GM12878 (cell line): ENCODE results near the gene USE1. TPM values are rescaled to one million over a fixed set of nuclear protein-coding genes. Genes with fewer than 3 reads are reported as not detected.

Source experiments
- ATAC-seq: fragments of 200-7000 bp; cut with Tn5 transposase; 3 replicates; pipeline ENCODE4 v1.9.1; 2020; ENCODE audit warnings: mild to moderate bottlenecking, moderate library complexity
- BruUV-seq: library from RNA; stranded (reverse); fragments of 400-500 nt; replicated peaks from 2 replicates; lab custom pipeline; 2021; lab: Mats Ljungman, UMichigan
- CTCF ChIA-PET: fragments of 300-600 bp; sonication (Branson Sonifier 250); formaldehyde crosslinking; extraction: SDS; loops from one replicate; lab custom pipeline; 2021; ENCODE audit warnings: inconsistent platforms; lab: Yijun Ruan, JAX
- POLR2A ChIA-PET: fragments of 350-600 bp; formaldehyde crosslinking; extraction: SDS; loops from one replicate; lab custom pipeline; 2021; ENCODE audit warnings: inconsistent platforms; lab: Charles Lee
- RAD21 ChIA-PET: fragments of 300-600 bp; sonication (Branson Sonifier 250); formaldehyde crosslinking; loops from one replicate; lab custom pipeline; 2023; ENCODE audit warnings: antibody characterized with exemption; ENCODE audit not compliant: unreplicated experiment; lab: Charles Lee
- SMC1A ChIA-PET: fragments of 300-600 bp; sonication (Branson Sonifier 250); formaldehyde crosslinking; loops from one replicate; lab custom pipeline; 2023; ENCODE audit not compliant: unreplicated experiment, uncharacterized antibody; lab: Charles Lee
- DNase-seq: peaks from one replicate; pipeline ENCODE4 v3.0.0-alpha.2; 2011; ENCODE audit warnings: low read depth, low spot score
- FAIRE-seq: peaks from 3 replicates; lab custom pipeline; 2011; peaks lifted over from hg19 to GRCh38; lab: Jason Lieb, UNC
- H2AFZ ChIP-seq: 2 replicates; pipeline ENCODE4 v1.6.0; 2011; ENCODE audit warnings: low read depth, low read length, control low read depth; ENCODE audit not compliant: control insufficient read depth
- H3K27ac ChIP-seq: 2 replicates; pipeline ENCODE4 v1.5.1; 2011; ENCODE audit warnings: control low read depth; ENCODE audit not compliant: control insufficient read depth, insufficient read depth
- H3K27me3 ChIP-seq, 2 experiments: replicated peaks in 1 of 2; 2 replicates each; pipeline versions ENCODE4 v1.6.0 to v1.6.1; 2011; ENCODE audit warnings: low read length in 1 of 2; ENCODE audit not compliant: control insufficient read depth in 2 of 2, insufficient read depth in 2 of 2
- H3K36me3 ChIP-seq, 2 experiments: 2 replicates each; pipeline ENCODE4 v1.5.1; 2011; ENCODE audit warnings: low read length in 1 of 2; ENCODE audit not compliant: control insufficient read depth in 2 of 2, insufficient read depth in 2 of 2
- H3K4me1 ChIP-seq: 2 replicates; pipeline ENCODE4 v1.6.1; 2011; ENCODE audit warnings: mild to moderate bottlenecking, low read length, moderate library complexity, mixed read lengths; ENCODE audit not compliant: control insufficient read depth, insufficient read depth
- H3K4me2 ChIP-seq: 2 replicates; pipeline ENCODE4 v1.6.0; 2011; ENCODE audit warnings: control low read depth; ENCODE audit not compliant: control insufficient read depth, insufficient read depth
- H3K4me3 ChIP-seq: fragments of 200-600 bp; sonication (generic); 2 replicates; pipeline ENCODE4 v1.5.1; 2016
- H3K79me2 ChIP-seq: 2 replicates; pipeline ENCODE4 v1.6.0; 2011; ENCODE audit warnings: low read length; ENCODE audit not compliant: control insufficient read depth, insufficient read depth
- H3K9ac ChIP-seq: 2 replicates; pipeline ENCODE4 v1.8.0; 2011; ENCODE audit warnings: low read length, control low read depth, mixed read lengths; ENCODE audit not compliant: control insufficient read depth, insufficient read depth
- H3K9me3 ChIP-seq: replicated peaks from 3 replicates; pipeline ENCODE4 v1.5.1; 2011; ENCODE audit warnings: mild to moderate bottlenecking, low read length; ENCODE audit not compliant: control insufficient read depth, insufficient read depth
- H4K20me1 ChIP-seq: 2 replicates; pipeline ENCODE4 v1.6.0; 2011; ENCODE audit not compliant: control insufficient read depth, insufficient read depth
- BMI1 ChIP-seq: fragments of 450-650 bp; IDR thresholded peaks from 2 replicates; pipeline ENCODE4 v1.6.1; 2016; ENCODE audit warnings: mild to moderate bottlenecking, moderate library complexity, borderline replicate concordance
- JUNB ChIP-seq: IDR thresholded peaks from 2 replicates; pipeline ENCODE4 v1.6.1; 2016; ENCODE audit warnings: antibody characterized with exemption, mild to moderate bottlenecking
- MEF2A ChIP-seq: IDR thresholded peaks from 2 replicates; pipeline ENCODE4 v1.6.1; 2011; ENCODE audit warnings: low read depth, mild to moderate bottlenecking, low read length, moderate library complexity; ENCODE audit not compliant: insufficient read depth
- NKRF ChIP-seq: fragments of 450-650 bp; conservative IDR thresholded peaks from 2 replicates; pipeline ENCODE4 v1.6.1; 2017; ENCODE audit warnings: mild to moderate bottlenecking, moderate library complexity
- POLR2A ChIP-seq: IDR thresholded peaks from 2 replicates; pipeline ENCODE4 v1.6.1; 2011; ENCODE audit warnings: low read depth, mild to moderate bottlenecking, low read length
- RBBP5 ChIP-seq: fragments of 200-600 bp; sonication (generic); conservative IDR thresholded peaks from 2 replicates; pipeline ENCODE4 v1.6.1; 2016
- ZNF207 ChIP-seq: fragments of 450-650 bp; IDR thresholded peaks from 2 replicates; pipeline ENCODE4 v1.6.1; 2014; ENCODE audit warnings: antibody characterized with exemption, mild to moderate bottlenecking, borderline replicate concordance
- ZNF274 ChIP-seq: IDR thresholded peaks from one replicate; pipeline ENCODE4 v1.8.0; 2011; ENCODE audit not compliant: insufficient read length, insufficient read depth
- WGBS: methylation state at CpG from one replicate; pipeline ENCODE4 v1.1.6; 2016; ENCODE audit warnings: low lambda C conversion rate; ENCODE audit not compliant: insufficient replicate concordance, insufficient coverage; ENCODE audit errors: missing lambda C conversion rate; 5-methylcytosine and 5-hydroxymethylcytosine counted together
- in situ Hi-C: fragments of 300-500 bp; cut with MboI; formaldehyde crosslinking; loops from 9 replicates; pipeline ENCODE4 v1.14.3; 2018; ENCODE audit warnings: mixed read lengths
- intact Hi-C: fragments of 100-400 bp; cut with micrococcal nuclease; formaldehyde crosslinking; loops from one replicate; pipeline ENCODE4 v1.14.2; 2022; ENCODE audit not compliant: unreplicated experiment
- polyA plus RNA-seq, 11 experiments: library from polyadenylated mRNA; depleted of rRNA in 4 of 11; unstranded in 6 of 11; stranded (reverse) in 5 of 11; fragments of >200 nt; fragmentation: Nextera tagmentation in 4 of 11; fragmentation: Illumina TruSeq in 1 of 11; extraction: Ambion mirVana in 4 of 11; extraction: Trizol in 1 of 11; gene quantifications; 1 replicate in 1 of 11; 2 replicates in 10 of 11; pipeline versions ENCODE4 v1.2.1 to v1.2.3, GENCODE V29; 2011 to 2016; ENCODE audit warnings: inconsistent platforms in 2 of 11, missing spikeins in 2 of 11, low read depth in 1 of 11
- total RNA-seq, 4 experiments: library from RNA; depleted of rRNA in 3 of 4; stranded (reverse); fragments of >200 nt in 3 of 4; fragmentation: Illumina TruSeq in 1 of 4; extraction: Trizol in 1 of 4; gene quantifications; 2 replicates each; pipeline versions ENCODE4 v1.2.1 to v1.2.3, GENCODE V29; 2013 to 2021
- TF ChIP-seq, protein P1 (sequence below): fragments of 450-650 bp; IDR thresholded peaks from 2 replicates; pipeline ENCODE4 v1.6.1; 2014; ENCODE audit warnings: mild to moderate bottlenecking
- TF ChIP-seq, protein P2 (sequence below): fragments of 450-650 bp; IDR thresholded peaks from 2 replicates; pipeline ENCODE4 v1.6.1; 2016; ENCODE audit warnings: mild to moderate bottlenecking
- TF ChIP-seq, protein P3 (sequence below): IDR thresholded peaks from 2 replicates; pipeline ENCODE4 v1.6.1; 2011; ENCODE audit warnings: mild to moderate bottlenecking, low read depth, low read length, moderate library complexity; ENCODE audit not compliant: insufficient replicate concordance
- TF ChIP-seq, protein P4 (sequence below): IDR thresholded peaks from 2 replicates; pipeline ENCODE4 v1.6.1; 2011; ENCODE audit warnings: low read depth, mild to moderate bottlenecking, low read length, moderate library complexity, borderline replicate concordance; ENCODE audit errors: extremely low read depth

USE1 gene
- total and polyA plus RNA-seq, 10 of the 15 experiments (the other 5 are each of a cell fraction or from before 2014, with no cell fraction given), result 9.7 to 24.0 (median 16.1) TPM

DNA sequence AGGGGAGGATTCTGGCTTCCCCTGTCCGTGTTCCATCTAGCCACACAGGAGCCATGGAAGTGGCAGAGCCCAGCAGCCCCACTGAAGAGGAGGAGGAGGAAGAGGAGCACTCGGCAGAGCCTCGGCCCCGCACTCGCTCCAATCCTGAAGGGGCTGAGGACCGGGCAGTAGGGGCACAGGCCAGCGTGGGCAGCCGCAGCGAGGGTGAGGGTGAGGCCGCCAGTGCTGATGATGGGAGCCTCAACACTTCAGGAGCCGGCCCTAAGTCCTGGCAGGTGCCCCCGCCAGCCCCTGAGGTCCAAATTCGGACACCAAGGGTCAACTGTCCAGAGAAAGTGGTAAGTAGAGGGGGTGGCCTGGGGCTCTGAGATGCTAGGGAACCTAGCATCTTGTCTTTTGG lies 53.6 kb downstream of the USE1 start:
- Histone ChIP-seq H3K36me3 (peaks cover 4 to 7% of the 10 kb centered on the region in 2 experiments; a peak in 3 of 4 replicates), H3K27ac (no peak overlapping the region), H3K9ac (no peak overlapping the region), H3K27me3 (no peaks in the 10 kb centered on the region), H3K9me3 (no peaks in the 10 kb centered on the region), H3K4me3 (0 out of 2 replicates have a peak overlapping the region, but pooled peaks have one; percentile 16), H2AFZ (no peak overlapping the region), H3K4me2 (peak overlapping the region; percentile 73; the same call in 1 of the 2 replicates), H3K79me2 (peaks cover 13% of the 10 kb centered on the region), H4K20me1 (no peaks in the 10 kb centered on the region), H3K4me1 (peaks cover 11% of the 10 kb centered on the region)
- FAIRE-seq (no peak), ATAC-seq (no peak), DNase-seq (no peak)
- WGBS, result 89% methylated on average over 13 of the region's 13 CpGs
- RAD21 ChIA-PET, result no interaction called here
- intact Hi-C loops, result loop anchor here (10.0 kb wide), 1 partner anchor 494 kb away; no protein-coding TSS in a partner anchor
- in situ Hi-C loops, result no loop called here
- CTCF ChIA-PET, result interaction anchor here (1.1 kb wide), 1 partner anchor 13 kb away, joined by 4 read pairs; no protein-coding TSS in a partner anchor
- no TSS peak for BruUV-seq
- POLR2A ChIA-PET, result interaction anchor here (0.7 kb wide), 3 partner anchors 52 to 1598 kb away, joined by 3 to 5 read pairs (median 5); no protein-coding TSS in a partner anchor
- SMC1A ChIA-PET, result no interaction called here
- TF ChIP-seq ZNF207 (no peak), NKRF (no peak), MEF2A (no peak), POLR2A (no peak), JUNB (no peak), ZNF274 (no peak), RBBP5 (no peak), BMI1 (no peak)
- TF ChIP-seq, protein P1, sequence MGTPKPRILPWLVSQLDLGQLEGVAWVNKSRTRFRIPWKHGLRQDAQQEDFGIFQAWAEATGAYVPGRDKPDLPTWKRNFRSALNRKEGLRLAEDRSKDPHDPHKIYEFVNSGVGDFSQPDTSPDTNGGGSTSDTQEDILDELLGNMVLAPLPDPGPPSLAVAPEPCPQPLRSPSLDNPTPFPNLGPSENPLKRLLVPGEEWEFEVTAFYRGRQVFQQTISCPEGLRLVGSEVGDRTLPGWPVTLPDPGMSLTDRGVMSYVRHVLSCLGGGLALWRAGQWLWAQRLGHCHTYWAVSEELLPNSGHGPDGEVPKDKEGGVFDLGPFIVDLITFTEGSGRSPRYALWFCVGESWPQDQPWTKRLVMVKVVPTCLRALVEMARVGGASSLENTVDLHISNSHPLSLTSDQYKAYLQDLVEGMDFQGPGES, result no peak
- TF ChIP-seq, protein P2, sequence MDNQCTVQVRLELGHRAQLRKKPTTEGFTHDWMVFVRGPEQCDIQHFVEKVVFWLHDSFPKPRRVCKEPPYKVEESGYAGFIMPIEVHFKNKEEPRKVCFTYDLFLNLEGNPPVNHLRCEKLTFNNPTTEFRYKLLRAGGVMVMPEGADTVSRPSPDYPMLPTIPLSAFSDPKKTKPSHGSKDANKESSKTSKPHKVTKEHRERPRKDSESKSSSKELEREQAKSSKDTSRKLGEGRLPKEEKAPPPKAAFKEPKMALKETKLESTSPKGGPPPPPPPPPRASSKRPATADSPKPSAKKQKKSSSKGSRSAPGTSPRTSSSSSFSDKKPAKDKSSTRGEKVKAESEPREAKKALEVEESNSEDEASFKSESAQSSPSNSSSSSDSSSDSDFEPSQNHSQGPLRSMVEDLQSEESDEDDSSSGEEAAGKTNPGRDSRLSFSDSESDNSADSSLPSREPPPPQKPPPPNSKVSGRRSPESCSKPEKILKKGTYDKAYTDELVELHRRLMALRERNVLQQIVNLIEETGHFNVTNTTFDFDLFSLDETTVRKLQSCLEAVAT, result no peak
- TF ChIP-seq, protein P3, sequence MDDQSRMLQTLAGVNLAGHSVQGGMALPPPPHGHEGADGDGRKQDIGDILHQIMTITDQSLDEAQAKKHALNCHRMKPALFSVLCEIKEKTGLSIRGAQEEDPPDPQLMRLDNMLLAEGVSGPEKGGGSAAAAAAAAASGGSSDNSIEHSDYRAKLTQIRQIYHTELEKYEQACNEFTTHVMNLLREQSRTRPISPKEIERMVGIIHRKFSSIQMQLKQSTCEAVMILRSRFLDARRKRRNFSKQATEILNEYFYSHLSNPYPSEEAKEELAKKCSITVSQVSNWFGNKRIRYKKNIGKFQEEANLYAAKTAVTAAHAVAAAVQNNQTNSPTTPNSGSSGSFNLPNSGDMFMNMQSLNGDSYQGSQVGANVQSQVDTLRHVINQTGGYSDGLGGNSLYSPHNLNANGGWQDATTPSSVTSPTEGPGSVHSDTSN, result no peak
- TF ChIP-seq, protein P4, sequence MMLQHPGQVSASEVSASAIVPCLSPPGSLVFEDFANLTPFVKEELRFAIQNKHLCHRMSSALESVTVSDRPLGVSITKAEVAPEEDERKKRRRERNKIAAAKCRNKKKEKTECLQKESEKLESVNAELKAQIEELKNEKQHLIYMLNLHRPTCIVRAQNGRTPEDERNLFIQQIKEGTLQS, result no peak
